Adipose tissue (tissue), 3 donors: Measurements from ENCODE around the gene TRERF1. TPM values are rescaled to one million over a fixed set of nuclear protein-coding genes. Genes with fewer than 3 reads are reported as not detected.

Experiments
- H3K27ac ChIP-seq: one replicate; pipeline ENCODE4 v1.5.1; 2013; ENCODE audit warnings: low read depth, low read length
- WGBS, 3 donors: extraction: QIAGEN DNeasy Blood & Tissue Kit; methylation state at CpG; one replicate each; pipeline ENCODE4 v1.1.7; 2013; 5-methylcytosine and 5-hydroxymethylcytosine counted together
- polyA plus RNA-seq, 3 donors: library from polyadenylated mRNA; stranded (reverse); fragments of 200-250 nt; gene quantifications; one replicate each; pipeline ENCODE4 v1.2.3, GENCODE V29; 2013
- donor health status: healthy with polysubstance abuse.
- donor health status: Bipolar disorder and iron deficiency.
- donor health status: healthy.

The TRERF1 gene
- polyA plus RNA-seq, 3 donors, result 0.91 to 3.4 (median 1.3) TPM

DNA sequence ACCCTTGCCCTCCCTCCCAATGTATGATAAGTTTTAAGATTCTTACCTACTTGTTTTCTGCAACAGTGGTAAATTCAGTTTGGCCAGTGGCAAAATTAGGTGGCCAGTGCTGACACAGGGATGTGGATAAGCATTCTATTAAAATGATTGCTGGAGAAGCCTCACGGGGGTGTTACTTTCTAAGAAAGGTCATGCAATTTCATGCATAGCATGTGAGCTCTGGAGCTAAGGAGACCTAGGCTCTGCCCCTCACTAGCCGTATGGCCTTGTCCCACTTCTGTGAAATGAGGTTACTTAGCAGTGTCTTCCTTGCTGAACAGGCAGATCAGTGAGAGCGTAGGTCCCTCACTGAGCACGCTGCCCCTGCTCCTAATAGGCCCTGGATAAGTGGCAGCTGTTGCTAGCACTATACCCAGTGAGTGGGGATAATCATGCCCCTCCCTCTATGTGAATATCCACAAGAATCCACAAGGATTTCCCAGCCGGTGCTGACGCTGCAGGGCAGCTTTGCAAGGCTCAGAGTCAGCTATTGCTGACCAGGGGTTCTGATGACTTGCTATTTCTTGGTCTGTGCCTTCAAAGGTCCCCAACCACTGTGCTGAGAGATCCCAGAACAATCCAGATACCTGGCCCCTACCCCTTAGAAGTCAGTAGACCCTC lies 147.5 kb downstream of the TRERF1 start:
- no peak overlapping the region for H3K27ac ChIP-seq
- 68 to 80% (median 71%) methylated on average over 6 of the region's 6 CpGs for WGBS, 3 donors

DNA sequence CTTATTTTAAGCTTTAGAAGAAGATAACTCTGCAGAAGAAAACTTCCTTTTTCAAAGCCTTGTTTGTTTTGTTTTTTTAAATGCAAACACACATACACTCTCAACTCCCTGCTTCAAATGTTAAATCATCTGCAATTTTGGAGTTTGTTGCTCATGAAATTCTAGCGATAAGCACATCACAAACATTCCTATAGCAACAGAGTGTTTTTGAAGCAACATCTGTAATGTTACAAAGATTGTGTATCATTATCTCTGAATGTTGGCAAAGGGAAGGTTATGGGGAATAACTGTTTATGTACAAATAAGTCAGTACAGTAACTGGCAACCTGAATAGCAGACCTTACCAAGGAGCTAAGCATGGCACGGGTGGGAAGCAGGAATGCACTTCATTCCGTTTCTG lies 149.3 kb downstream of the TRERF1 start:
- WGBS, 3 donors, result 72 to 81% (median 78%) methylated on average over 3 of the region's 3 CpGs
- H3K27ac ChIP-seq, result no peak overlapping the region

GRCh38 chr6:42301986-42302385 lies 149.7 kb downstream of the TRERF1 start:
- WGBS, 3 donors, result 81 to 92% (median 85%) methylated on average over 1 of the region's 1 CpG
- H3K27ac ChIP-seq, result no peak overlapping the region

DNA sequence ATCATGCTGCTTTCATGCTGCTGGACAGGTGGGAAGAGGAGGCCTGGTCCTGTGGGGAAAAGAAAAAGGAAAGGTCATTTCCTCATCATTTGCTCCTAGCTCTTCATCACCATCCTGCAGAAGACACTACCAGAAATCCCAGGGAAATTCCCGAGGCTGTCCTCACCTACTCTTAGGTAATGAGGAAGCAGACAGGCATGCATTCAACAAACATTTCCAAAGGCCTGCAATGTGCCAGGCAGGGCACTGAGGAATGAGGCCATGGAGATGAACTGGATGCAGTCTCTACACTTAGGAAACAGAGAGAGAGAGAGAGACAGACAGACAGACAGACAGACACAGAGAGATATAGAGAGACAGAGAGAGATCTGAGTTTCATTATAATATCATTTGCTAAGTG lies 151.0 kb downstream of the TRERF1 start:
- no peak overlapping the region for H3K27ac ChIP-seq
- 59 to 82% (median 77%) methylated on average over 1 of the region's 1 CpG for WGBS, 3 donors

- no peak overlapping the region for H3K27ac ChIP-seq
- 81 to 86% (median 83%) methylated on average over 1 of the region's 1 CpG for WGBS, 3 donors
These were observed 151.5 kb downstream of the TRERF1 start for GRCh38 chr6:42300185-42300584.

DNA sequence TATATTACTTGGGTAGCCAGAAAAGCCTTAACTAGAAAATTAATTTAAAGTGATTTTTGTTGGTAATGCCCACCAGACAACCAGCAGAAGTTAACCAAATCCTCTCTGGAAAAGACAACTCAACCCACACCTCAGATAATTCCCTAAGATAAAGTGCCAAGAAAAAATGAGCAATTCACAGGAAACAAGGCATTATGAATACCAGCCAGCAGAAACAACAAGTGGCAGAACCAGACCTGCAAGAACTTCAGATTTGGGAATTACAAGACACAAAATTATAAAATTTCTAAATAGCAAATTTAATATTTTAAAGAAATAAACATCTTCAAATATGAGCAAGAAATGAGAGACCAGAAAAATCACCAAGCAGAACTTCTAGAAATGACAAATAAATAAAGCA lies 154.1 kb downstream of the TRERF1 start:
- H3K27ac ChIP-seq, result no peak overlapping the region

DNA sequence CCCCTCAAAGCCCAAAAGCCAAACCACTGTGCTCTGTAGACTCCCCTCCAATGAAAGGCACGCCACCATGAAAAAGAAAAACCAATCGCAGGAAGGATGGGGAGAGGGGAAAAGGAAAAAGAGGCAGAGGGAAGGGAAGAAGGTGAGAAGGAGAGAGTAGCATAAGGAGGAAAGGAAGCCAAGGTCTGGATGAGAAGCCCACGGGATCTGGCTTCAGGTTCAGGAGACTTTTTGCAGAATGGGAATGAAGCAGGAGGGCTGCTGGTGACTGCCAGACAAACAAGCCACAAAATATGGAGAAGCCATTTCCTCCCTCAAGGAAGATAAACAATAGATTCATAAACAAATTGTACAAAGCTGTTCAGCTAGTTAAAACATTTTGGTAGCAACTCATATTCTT lies 155.1 kb downstream of the TRERF1 start:
- no peak overlapping the region for H3K27ac ChIP-seq
- WGBS, 3 donors, result 82 to 93% (median 88%) methylated on average over 3 of the region's 3 CpGs

- H3K27ac ChIP-seq, result no peak overlapping the region
- WGBS, 3 donors, result 88 to 91% (median 88%) methylated on average over 3 of the region's 3 CpGs
These were observed 156.0 kb downstream of the TRERF1 start for GRCh38 chr6:42295677-42296076.

- H3K27ac ChIP-seq, result no peak overlapping the region
- WGBS, 3 donors, result 94 to 95% (median 95%) methylated on average over 1 of the region's 1 CpG
These were observed 156.5 kb downstream of the TRERF1 start for GRCh38 chr6:42295181-42295580.

GRCh38 chr6:42294759-42295158 lies 157.0 kb downstream of the TRERF1 start:
- H3K27ac ChIP-seq, result no peak overlapping the region
- 71 to 86% (median 73%) methylated on average over 3 of the region's 3 CpGs for WGBS, 3 donors

DNA sequence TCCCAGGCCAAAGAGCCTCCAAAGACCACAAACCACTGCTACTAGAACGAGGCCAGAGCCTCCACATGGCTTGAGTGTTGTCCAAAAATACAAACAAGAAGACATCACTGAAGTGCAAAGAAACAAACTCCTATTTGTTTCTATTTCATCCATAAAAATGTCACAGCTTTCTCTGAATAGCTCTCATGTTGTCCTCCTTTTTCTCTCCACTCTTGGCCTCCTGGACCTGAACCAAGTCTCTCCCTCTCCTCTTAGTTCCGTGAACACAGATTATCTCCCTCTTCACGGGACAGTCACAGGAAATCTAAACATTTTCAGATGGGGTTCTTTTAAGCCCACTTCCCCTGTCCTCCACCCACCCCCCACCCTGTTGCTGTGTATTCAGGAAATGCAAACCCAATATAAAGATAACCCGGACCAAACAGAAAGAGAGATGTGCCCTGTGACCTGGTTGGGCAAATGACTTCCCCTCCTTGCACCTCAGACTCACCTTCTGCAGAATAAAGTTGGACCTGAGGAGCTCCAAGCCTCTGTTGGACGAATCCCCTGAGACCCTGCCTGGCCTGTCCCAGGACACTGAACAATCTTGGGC lies 158.2 kb downstream of the TRERF1 start:
- H3K27ac ChIP-seq, result no peak overlapping the region
- WGBS, 3 donors, result 39 to 69% (median 40%) methylated on average over 5 of the region's 5 CpGs

DNA sequence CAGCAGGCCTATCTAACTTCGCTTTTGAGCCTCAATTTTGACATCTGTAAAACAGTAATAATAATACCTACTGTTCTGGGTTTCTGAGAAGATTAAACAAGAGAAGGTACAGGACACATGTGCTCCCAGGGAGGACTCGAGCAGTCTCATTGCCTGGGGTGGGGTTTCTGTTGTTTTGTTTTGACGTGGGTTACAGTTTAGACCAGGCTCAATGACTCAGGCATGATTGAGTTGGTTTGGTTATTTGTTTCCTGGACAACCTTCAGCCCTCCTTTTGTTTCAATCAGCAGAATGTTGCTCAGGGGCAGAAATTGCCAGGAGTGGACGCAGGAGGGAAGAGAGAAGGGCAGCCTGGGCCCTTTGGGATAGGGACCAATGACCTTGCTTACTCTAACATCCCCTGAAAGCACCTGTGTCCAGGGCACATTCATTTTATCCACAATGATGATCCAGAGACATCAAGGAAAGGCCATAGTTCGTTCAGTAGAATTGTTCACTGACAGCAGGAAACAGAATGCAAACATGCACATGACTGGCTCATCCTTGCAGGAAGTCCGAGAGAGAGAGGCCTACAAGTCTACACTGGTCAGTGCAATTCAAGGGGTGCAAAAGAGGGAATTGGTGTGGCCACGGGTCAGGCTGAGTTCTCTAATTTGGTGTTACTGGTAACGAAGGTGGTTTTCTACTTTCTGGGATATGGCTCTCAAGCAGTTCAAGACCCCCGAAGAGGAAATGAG lies 159.6 kb downstream of the TRERF1 start:
- WGBS, 3 donors, result 76 to 88% (median 84%) methylated on average over 9 of the region's 9 CpGs
- no peak overlapping the region for H3K27ac ChIP-seq

- H3K27ac ChIP-seq, result no peak overlapping the region
- 72 to 94% (median 88%) methylated on average over 2 of the region's 2 CpGs for WGBS, 3 donors
These were observed 164.0 kb downstream of the TRERF1 start for GRCh38 chr6:42287756-42288155.

DNA sequence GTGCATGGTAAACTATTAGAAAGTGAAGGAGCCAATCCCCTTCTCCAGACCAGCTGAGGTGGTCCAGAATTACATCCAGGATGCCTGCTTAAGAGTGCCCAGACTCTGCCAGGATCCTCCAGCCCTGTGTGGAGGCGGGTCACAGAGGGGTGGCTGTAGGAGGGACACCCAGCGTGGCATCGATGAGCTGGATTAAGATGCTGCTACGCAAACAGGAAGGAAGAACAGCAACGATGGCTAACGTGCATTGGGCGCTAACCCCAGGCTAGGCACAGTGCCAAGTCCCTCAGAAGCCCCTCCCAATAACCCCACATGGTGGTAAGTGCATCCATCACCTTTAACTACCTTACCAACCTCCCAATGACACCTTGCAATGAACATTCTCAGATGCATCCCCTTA lies 170.2 kb downstream of the TRERF1 start:
- no peak overlapping the region for H3K27ac ChIP-seq
- WGBS, 3 donors, result 34 to 73% (median 36%) methylated on average over 7 of the region's 7 CpGs

DNA sequence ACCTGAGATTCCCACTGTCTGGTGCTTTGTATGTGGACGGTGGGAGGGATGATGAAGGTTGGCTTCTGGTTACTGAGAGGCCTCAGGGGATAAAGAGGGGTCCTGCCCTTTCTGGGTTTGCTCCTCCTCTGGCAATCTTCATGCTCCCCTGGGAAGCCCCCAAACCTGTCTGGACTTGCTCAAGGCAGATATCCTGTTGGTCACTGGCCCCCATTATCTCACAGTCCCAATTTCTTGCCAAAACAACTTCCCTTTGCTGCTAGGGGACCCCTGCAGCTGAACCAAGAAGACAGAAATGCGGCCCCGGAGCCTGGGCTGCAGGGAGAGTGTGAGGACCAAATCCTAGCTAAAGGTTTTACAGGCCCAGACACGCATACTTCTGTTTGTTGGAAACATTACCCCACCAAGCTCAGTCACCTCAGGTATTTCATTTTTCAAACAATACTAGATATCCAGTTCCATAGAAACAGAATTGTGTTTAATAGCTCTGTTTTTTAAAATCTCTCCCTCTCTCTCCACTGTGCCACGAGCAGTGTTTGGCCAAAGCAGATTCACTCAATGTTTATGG lies 170.7 kb downstream of the TRERF1 start:
- 70 to 89% (median 71%) methylated on average over 5 of the region's 5 CpGs for WGBS, 3 donors

GRCh38 chr6:42279966-42280629 lies 171.6 kb downstream of the TRERF1 start:
- no peak overlapping the region for H3K27ac ChIP-seq
- 43 to 67% (median 52%) methylated on average over 24 of the region's 24 CpGs for WGBS, 3 donors

More for the DNA sequence above, 170.7 kb downstream of the TRERF1 start:
- H3K27ac ChIP-seq, result no peak overlapping the region

DNA sequence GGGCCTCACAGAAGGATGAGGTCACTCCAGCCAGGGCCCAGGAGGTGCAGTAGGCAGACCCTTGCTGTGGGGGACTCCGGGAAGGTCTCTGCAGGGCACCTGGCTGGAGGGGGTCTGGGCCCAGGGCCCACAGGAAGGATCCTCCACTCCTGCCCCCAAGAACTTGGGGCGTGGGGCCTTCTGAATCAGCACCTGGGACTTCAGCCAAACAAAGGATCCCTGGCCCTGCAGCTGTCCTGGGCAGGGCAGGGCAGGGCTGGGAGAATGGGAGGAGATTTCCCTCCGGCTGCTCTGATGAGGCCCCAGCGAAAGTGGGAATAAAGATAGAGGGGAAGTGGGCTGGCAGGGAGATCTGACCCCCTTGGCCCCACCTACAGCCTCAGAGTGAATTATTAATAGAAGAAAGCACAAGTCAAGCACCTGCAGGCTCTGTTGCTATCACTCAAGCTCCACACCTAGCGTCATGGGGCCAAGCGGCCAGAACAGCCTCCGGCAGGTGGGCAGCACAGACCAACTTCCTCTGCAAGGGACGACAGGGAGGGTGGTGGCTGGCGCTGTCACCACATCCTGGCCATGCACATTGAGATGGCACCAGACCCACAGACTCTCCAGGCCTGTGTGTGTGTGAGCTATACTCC lies 172.5 kb downstream of the TRERF1 start:
- WGBS, 3 donors, result 33 to 41% (median 41%) methylated on average over 9 of the region's 9 CpGs

DNA sequence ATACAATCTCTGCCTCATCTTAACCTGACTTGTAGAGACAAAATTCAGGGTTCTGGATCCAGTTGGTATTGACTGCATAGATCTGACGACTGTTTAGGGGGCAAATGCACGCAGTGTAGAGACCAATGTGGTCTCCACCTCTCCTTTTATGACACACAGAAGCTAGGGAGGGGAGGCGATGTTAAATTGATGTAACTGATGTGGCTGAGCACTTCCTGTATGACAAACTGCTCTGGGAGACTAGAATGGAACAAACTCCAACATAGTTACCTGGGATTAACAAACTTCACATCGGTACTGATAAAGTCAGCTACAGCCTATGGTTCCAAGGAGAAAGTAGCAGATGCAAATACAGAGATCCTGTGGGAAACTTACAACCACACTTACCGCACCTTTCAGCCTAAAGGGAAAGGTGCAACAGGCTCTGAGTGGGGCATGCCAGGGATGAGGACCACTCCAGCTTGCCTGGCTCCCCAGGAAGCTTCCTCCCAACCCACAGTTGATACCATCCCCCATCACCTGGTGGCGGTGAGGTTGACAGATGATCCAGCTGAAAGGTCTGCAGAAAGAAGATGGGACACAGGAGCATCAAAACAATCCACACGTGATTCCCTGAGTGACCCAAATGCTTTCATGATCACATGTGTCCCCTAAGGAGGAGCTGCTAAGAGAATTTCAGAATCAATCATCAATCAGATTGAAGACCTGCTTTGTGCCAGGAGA lies 173.4 kb downstream of the TRERF1 start:
- 80 to 88% (median 84%) methylated on average over 7 of the region's 7 CpGs for WGBS, 3 donors
- no peak overlapping the region for H3K27ac ChIP-seq

More for the DNA sequence above, 172.5 kb downstream of the TRERF1 start:
- H3K27ac ChIP-seq, result no peak overlapping the region
